ENCODE data around the gene WDHD1.

Gene WDHD1

DNA sequence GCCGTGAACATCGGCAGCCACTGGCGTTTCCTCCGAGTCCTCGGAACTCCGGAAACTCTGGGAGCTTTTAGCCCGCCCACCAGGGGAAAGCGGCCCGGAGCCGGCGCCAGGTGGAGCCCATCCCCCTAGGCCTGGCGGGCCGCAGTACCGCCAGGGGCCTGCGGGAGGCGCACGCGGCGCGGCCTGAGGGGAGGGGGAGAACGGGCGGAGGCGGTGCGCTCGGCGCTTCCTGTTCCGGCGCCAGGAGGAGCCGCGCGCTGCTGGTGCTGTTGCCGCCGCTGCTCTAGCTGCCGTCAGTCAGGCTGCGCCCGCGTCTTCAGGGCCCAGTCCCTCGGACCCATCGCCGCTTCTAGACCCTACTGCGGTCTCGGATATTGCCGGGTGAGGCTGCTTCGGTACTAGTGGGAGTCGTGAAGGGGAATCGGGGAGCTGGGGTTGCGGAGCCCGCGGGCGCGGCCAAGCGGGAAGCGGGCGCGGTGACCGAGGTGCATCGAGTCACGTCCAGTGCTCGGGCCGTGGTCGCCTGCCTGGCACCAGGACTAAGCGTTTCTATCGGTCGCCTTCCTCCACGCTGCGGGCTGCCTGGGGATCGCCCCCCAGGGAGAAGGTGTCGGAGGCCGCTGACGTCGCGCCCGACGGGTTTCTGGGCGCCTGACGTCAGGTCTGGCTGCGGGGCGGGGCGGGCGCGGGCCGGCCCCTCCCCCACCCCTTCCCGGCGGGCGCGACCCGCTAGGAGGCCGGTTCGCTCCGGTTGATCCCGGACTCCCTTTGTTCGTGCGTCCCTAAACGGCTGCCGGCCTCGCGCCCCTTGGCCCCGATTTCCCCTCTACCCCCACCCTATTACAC is 24.7 kb upstream of the WDHD1 start, which contains the start of gene MAPK1IP1L:
TSS of gene MAPK1IP1L (plus strand) at position 225 of the 846 bp plus-strand sequence. CDS start 10,037 bp downstream, outside the sequence.
- Histone ChIP-seq H3K4me3 (ENCODE audit: low read length) (peak within 1 kb of the TSS; percentile 98), H4K20me1 (ENCODE audit: control insufficient read depth, insufficient read depth, low read depth, low read length) (peaks cover 25% of the 10 kb centered on the region), H3K9me3 (ENCODE audit: control insufficient read depth, insufficient read depth, low read length) (no peaks in the 10 kb centered on the region), H3K27ac (ENCODE audit: low read depth, low read length) (peak within 1 kb of the TSS; percentile 81), H3K4me1 (ENCODE audit: control insufficient read depth, low read length) (peaks cover 21% of the 10 kb centered on the region), H3K9me2 (replicated peaks; ENCODE audit: control insufficient read depth, low read length) (no peaks in the 10 kb centered on the region), H3K36me3 (ENCODE audit: control insufficient read depth, low read length) (peaks cover 46% of the 10 kb centered on the region), H3K4me2 (ENCODE audit: low read length) (peak within 1 kb of the TSS; percentile 72), H3K79me2 (ENCODE audit: control insufficient read depth, low read length) (peaks cover 52% of the 10 kb centered on the region), H3F3A (ENCODE audit: control insufficient read depth, insufficient read depth) (peaks cover 21% of the 10 kb centered on the region), H3K27me3 (ENCODE audit: control insufficient read depth, low read length) (no peaks in the 10 kb centered on the region)
- TF ChIP-seq EZH2phosphoT487 (IDR thresholded peaks at IDR 0.05; ENCODE audit: borderline replicate concordance, low read length), result no peak
- TF ChIP-seq, protein P1, sequence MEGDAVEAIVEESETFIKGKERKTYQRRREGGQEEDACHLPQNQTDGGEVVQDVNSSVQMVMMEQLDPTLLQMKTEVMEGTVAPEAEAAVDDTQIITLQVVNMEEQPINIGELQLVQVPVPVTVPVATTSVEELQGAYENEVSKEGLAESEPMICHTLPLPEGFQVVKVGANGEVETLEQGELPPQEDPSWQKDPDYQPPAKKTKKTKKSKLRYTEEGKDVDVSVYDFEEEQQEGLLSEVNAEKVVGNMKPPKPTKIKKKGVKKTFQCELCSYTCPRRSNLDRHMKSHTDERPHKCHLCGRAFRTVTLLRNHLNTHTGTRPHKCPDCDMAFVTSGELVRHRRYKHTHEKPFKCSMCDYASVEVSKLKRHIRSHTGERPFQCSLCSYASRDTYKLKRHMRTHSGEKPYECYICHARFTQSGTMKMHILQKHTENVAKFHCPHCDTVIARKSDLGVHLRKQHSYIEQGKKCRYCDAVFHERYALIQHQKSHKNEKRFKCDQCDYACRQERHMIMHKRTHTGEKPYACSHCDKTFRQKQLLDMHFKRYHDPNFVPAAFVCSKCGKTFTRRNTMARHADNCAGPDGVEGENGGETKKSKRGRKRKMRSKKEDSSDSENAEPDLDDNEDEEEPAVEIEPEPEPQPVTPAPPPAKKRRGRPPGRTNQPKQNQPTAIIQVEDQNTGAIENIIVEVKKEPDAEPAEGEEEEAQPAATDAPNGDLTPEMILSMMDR (IDR thresholded peaks at IDR 0.05; ENCODE audit: low read depth, low read length, poor library complexity, severe bottlenecking), result peak; percentile 86

DNA sequence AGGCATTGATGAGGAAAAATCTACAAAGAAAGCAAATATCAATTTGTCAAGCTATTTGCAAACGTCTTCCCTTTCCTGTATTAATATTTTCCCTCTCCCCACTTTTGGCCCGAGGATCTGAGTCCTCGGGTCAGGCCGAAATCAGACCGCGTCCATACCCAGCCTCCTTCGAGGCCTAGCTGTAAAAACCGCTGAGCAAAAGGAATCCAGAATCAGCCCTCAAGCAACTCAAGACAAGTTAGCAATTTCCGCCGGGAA is 24.2 kb upstream of the WDHD1 start:
- Histone ChIP-seq H3K4me3 (ENCODE audit: low read length) (peak overlapping the region; percentile 98), H3K4me2 (ENCODE audit: low read length) (peak overlapping the region; percentile 72), H3K27me3 (ENCODE audit: control insufficient read depth, low read length) (no peaks in the 10 kb centered on the region), H3K4me1 (ENCODE audit: control insufficient read depth, low read length) (peaks cover 21% of the 10 kb centered on the region), H4K20me1 (ENCODE audit: control insufficient read depth, insufficient read depth, low read depth, low read length) (peaks cover 21% of the 10 kb centered on the region), H3K9me2 (replicated peaks; ENCODE audit: control insufficient read depth, low read length) (no peaks in the 10 kb centered on the region), H3K27ac (ENCODE audit: low read depth, low read length) (peak overlapping the region; percentile 81; the same call in 1 of the 2 replicates), H3F3A (ENCODE audit: control insufficient read depth, insufficient read depth) (peaks cover 25% of the 10 kb centered on the region), H3K9me3 (ENCODE audit: control insufficient read depth, insufficient read depth, low read length) (no peaks in the 10 kb centered on the region), H3K79me2 (ENCODE audit: control insufficient read depth, low read length) (peaks cover 46% of the 10 kb centered on the region), H3K36me3 (ENCODE audit: control insufficient read depth, low read length) (peaks cover 42% of the 10 kb centered on the region)
- TF ChIP-seq, protein P1 (IDR thresholded peaks at IDR 0.05; ENCODE audit: low read depth, low read length, poor library complexity, severe bottlenecking), result no peak
- TF ChIP-seq EZH2phosphoT487 (IDR thresholded peaks at IDR 0.05; ENCODE audit: borderline replicate concordance, low read length), result no peak

DNA sequence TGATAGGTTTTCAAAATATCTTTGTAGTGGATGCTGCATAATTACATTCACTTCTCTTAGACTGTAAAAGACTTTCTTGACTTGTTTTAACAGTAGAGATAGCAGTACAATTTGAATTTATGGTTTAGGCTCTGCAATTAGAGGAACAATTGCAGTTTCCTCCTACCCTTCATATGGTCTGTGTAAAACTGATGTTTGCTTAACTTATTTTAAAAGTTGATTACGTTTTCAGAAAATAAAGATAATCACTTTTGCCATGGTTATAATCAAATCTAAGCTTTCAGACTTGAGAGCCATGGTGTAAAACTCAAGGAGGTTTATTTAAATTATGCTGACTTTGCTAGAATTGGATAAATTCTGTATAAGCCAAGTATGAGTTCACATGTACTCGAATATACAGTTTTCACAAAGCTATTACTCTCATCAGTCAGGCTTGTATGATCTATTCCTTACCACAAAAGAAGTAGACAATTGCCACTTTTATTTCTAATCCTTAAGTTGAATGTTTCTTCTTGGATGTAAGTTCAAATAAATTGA is 22.1 kb upstream of the WDHD1 start:
- Histone ChIP-seq H3K79me2 (ENCODE audit: control insufficient read depth, low read length) (peaks cover 25% of the 10 kb centered on the region), H3K9me3 (ENCODE audit: control insufficient read depth, insufficient read depth, low read length) (no peaks in the 10 kb centered on the region), H3K27me3 (ENCODE audit: control insufficient read depth, low read length) (no peaks in the 10 kb centered on the region), H3K4me3 (ENCODE audit: low read length) (no peak overlapping the region), H3K4me1 (ENCODE audit: control insufficient read depth, low read length) (peaks cover 21% of the 10 kb centered on the region), H3K36me3 (ENCODE audit: control insufficient read depth, low read length) (peaks cover 35% of the 10 kb centered on the region), H4K20me1 (ENCODE audit: control insufficient read depth, insufficient read depth, low read depth, low read length) (peaks cover 18% of the 10 kb centered on the region), H3K4me2 (ENCODE audit: low read length) (no peak overlapping the region), H3K27ac (ENCODE audit: low read depth, low read length) (no peak overlapping the region), H3K9me2 (replicated peaks; ENCODE audit: control insufficient read depth, low read length) (no peaks in the 10 kb centered on the region), H3F3A (ENCODE audit: control insufficient read depth, insufficient read depth) (peaks cover 40% of the 10 kb centered on the region)
- TF ChIP-seq EZH2phosphoT487 (IDR thresholded peaks at IDR 0.05; ENCODE audit: borderline replicate concordance, low read length), result no peak
- TF ChIP-seq, protein P1 (IDR thresholded peaks at IDR 0.05; ENCODE audit: low read depth, low read length, poor library complexity, severe bottlenecking), result no peak

Measured in DOHH2 (cell line).